ENCODE measurements around the gene BTG2. TPM values are rescaled to one million over a fixed set of nuclear protein-coding genes. Genes with fewer than 3 reads are reported as not detected.

BTG2 gene
- total RNA-seq, 1 experiment from 2014 or later, result 24.2 TPM

DNA sequence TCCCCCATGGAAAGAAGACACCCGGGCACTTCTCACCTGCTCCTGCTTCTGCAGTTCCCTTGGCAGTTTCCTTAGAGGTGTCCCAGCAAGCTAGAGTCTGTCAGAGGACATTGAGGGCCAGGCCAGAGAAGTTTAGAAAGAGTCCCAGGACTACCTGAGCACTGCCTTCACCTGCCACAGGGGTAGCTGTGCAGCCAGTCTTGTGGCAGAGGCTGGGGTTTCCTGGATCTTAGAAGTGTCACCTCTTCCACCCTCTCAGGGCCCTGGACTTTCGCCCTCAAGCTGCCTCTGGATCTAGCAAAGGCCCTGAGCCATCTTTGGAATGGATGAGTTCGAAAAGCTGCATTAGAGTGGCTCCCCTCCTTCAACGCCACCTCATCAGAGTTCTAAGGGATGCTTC is 34.9 kb upstream of the BTG2 start:
- Histone ChIP-seq H3K4me3 (replicated peaks in 1 of 2; ENCODE audit: low read depth in 1 of 2, low read length in 2 of 2) (no peak overlapping the region), H3K9ac (ENCODE audit: low read length) (no peak overlapping the region), H3K4me2 (ENCODE audit: low read length) (no peak overlapping the region), H3K9me3 (ENCODE audit: control insufficient read depth in 1 of 2, insufficient read depth in 1 of 2, low read depth in 1 of 2, low read length in 2 of 2) (no peaks in the 10 kb centered on the region), H3K36me3 (ENCODE audit: control insufficient read depth in 1 of 2, insufficient read depth in 2 of 2, low read length in 2 of 2) (no peaks in the 10 kb centered on the region), H3K4me1 (ENCODE audit: control insufficient read depth in 1 of 2, insufficient read depth in 2 of 2, low read length in 2 of 2) (peaks cover 0 to 35% of the 10 kb centered on the region in 2 experiments; a peak in 2 of 4 replicates), H3K27me3 (ENCODE audit: insufficient read depth, low read length) (no peaks in the 10 kb centered on the region), H2AFZ (ENCODE audit: low read depth, low read length, poor library complexity, severe bottlenecking) (peak overlapping the region; percentile 84), H3K79me2 (ENCODE audit: insufficient read depth, low read length) (no peaks in the 10 kb centered on the region), H4K20me1 (ENCODE audit: insufficient read depth) (no peaks in the 10 kb centered on the region), H3K9me2 (ENCODE audit: insufficient read depth) (no peaks in the 10 kb centered on the region), H3K27ac (ENCODE audit: low read depth, low read length) (no peak overlapping the region)
- ATAC-seq (no peak), DNase-seq (ENCODE audit: low read depth, low spot score) (no peak)
- ChIA-PET CTCF (interaction anchor here (0.7 to 5.6 kb wide), 9 partner anchors 9 to 248 kb away, joined by 4 to 185 read pairs (median 4); partner anchors contain the start of gene PPFIA4), RAD21 (ENCODE audit: low non-redundant PET in 1 of 2, low total read pairs in 2 of 2, uncharacterized antibody in 2 of 2, unreplicated experiment in 2 of 2) (interaction anchor here (0.6 to 1.3 kb wide), 3 partner anchors 28 to 231 kb away, joined by 3 to 5 read pairs (median 3); no protein-coding TSS in a partner anchor), POLR2A (interaction anchor here (0.7 kb wide), 1 partner anchor 263 kb away, joined by 4 read pairs; the partner anchor contains the start of gene TMEM183A)
- no peak for TF ChIP-seq SRF (IDR thresholded peaks at IDR 0.05; ENCODE audit: low read depth)
- peak in 1 of 3 experiments; percentile 14; a peak in 1 of 6 replicates for TF ChIP-seq CTCF (IDR thresholded peaks at IDR 0.05 in 2 of 3, conservative IDR thresholded peaks at IDR 0.05 in 1 of 3; ENCODE audit: borderline replicate concordance in 1 of 3, insufficient read depth in 1 of 3, low read depth in 2 of 3, low read length in 2 of 3)
- no TSS peak for BruUV-seq (replicated peaks)
- intact Hi-C loops (cut with micrococcal nuclease), result no loop called here

DNA sequence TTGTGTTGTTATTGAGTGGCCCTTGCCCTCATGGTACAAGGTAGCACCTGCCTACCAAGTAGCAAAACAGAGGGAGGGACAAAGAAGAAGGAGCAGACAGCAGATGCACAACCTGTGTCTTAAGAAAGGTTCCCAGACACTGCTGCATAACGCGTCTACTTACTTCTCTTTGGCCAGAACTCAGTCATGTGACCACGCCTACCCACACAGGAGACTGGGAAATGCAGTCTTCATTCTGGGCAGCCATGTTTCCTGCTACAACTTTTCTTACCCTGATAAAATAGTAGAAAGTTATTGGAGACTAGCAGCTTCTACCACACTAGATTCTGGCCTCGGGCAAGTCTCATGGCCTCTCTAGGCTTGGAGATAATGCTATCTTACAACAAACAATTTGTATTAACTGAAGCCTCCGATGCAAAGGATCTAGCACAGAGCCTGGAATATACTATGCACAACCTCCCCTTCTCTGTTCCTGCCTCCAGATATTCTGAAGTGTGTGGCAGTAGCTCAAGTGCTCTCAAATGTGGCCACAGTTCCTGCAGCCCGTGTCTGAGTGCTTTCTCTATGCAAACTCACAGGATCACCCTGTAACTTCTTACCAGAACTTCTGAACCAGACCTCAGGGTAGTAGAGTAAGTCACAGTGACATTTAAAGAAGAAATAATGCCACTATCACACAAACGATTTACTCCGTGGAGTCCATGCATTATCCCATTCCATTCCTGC is 34.1 kb upstream of the BTG2 start:
- H3K79me2 ChIP-seq (ENCODE audit: insufficient read depth, low read length), result no peaks in the 10 kb centered on the region
- no peak overlapping the region for H3K4me3 ChIP-seq (replicated peaks in 1 of 2; ENCODE audit: low read depth in 1 of 2, low read length in 2 of 2)
- no peaks in the 10 kb centered on the region for H4K20me1 ChIP-seq (ENCODE audit: insufficient read depth)
- RAD21 ChIA-PET (ENCODE audit: low non-redundant PET in 1 of 2, low total read pairs in 2 of 2, uncharacterized antibody in 2 of 2, unreplicated experiment in 2 of 2), result interaction anchor here (1.2 to 1.3 kb wide), 2 partner anchors 169 to 232 kb away, joined by 3 to 5 read pairs; no protein-coding TSS in a partner anchor
- H3K4me1 ChIP-seq (ENCODE audit: control insufficient read depth in 1 of 2, insufficient read depth in 2 of 2, low read length in 2 of 2), result peaks cover 0 to 35% of the 10 kb centered on the region in 2 experiments; a peak in 2 of 4 replicates
- H3K9ac ChIP-seq (ENCODE audit: low read length), result no peak overlapping the region
- H3K4me2 ChIP-seq (ENCODE audit: low read length), result peak overlapping the region; percentile 12; the same call in 1 of the 2 replicates
- H3K27ac ChIP-seq (ENCODE audit: low read depth, low read length), result no peak overlapping the region
- CTCF ChIA-PET, result interaction anchor here (0.7 to 5.6 kb wide), 9 partner anchors 8 to 249 kb away, joined by 4 to 185 read pairs (median 15); partner anchors contain the start of gene PPFIA4
- TF ChIP-seq POLR2AphosphoS5 (IDR thresholded peaks at IDR 0.05; ENCODE audit: low read depth, low read length) (0 out of 2 replicates have a peak, but pooled peaks have one; percentile 39), YY1 (IDR thresholded peaks at IDR 0.05; ENCODE audit: extremely low read depth, insufficient replicate concordance, low read depth, low read length) (peak; percentile 96), ELF1 (IDR thresholded peaks at IDR 0.05; ENCODE audit: borderline replicate concordance, low read depth) (no peak)
- peak; percentile 54 for DNase-seq (ENCODE audit: low read depth, low spot score)
- H3K27me3 ChIP-seq (ENCODE audit: insufficient read depth, low read length), result no peaks in the 10 kb centered on the region
- H2AFZ ChIP-seq (ENCODE audit: low read depth, low read length, poor library complexity, severe bottlenecking), result peak overlapping the region; percentile 84
- no TSS peak for BruUV-seq (replicated peaks)
- intact Hi-C loops (cut with micrococcal nuclease), result no loop called here
- POLR2A ChIA-PET, result interaction anchor here (0.7 kb wide), 1 partner anchor 264 kb away, joined by 4 read pairs; the partner anchor contains the start of gene TMEM183A
- no peaks in the 10 kb centered on the region for H3K36me3 ChIP-seq (ENCODE audit: control insufficient read depth in 1 of 2, insufficient read depth in 2 of 2, low read length in 2 of 2)
- ATAC-seq, result peak; percentile 39
- H3K9me3 ChIP-seq (ENCODE audit: control insufficient read depth in 1 of 2, insufficient read depth in 1 of 2, low read depth in 1 of 2, low read length in 2 of 2), result no peaks in the 10 kb centered on the region
- no peaks in the 10 kb centered on the region for H3K9me2 ChIP-seq (ENCODE audit: insufficient read depth)
